Adipocyte (in vitro differentiated cells): ENCODE results near the gene PCA3.
A peak's percentile ranks its signal among the peaks of the same experiment; 100 is the strongest.
"Not testable (repeated sequence)": the region's sequence is repeated elsewhere in the genome, so short reads cannot be mapped to it uniquely, and the experiment has no call there.

Source experiments
- DNase-seq: peaks from one replicate; pipeline ENCODE4 v3.0.0-alpha.2; 2015; ENCODE audit warnings: low read depth
- H3K27me3 ChIP-seq: replicated peaks from 2 replicates; pipeline ENCODE4 v1.7.0; 2013; ENCODE audit warnings: mild to moderate bottlenecking, low read length, moderate library complexity; ENCODE audit not compliant: control insufficient read depth, insufficient read depth
- H3K36me3 ChIP-seq: 2 replicates; pipeline ENCODE4 v1.7.0; 2013; ENCODE audit warnings: low read length, mild to moderate bottlenecking, moderate library complexity; ENCODE audit not compliant: control insufficient read depth, insufficient read depth, severe bottlenecking
- H3K4me1 ChIP-seq: 2 replicates; pipeline ENCODE4 v1.7.0; 2013; ENCODE audit warnings: mild to moderate bottlenecking, low read length, moderate library complexity; ENCODE audit not compliant: control insufficient read depth, insufficient read depth
- H3K4me3 ChIP-seq: 2 replicates; pipeline ENCODE4 v1.7.0; 2013; ENCODE audit warnings: mild to moderate bottlenecking, low read length, moderate library complexity
- H3K9ac ChIP-seq: 2 replicates; pipeline ENCODE4 v1.7.0; 2013; ENCODE audit warnings: mild to moderate bottlenecking, low read length, moderate library complexity
- H3K9me3 ChIP-seq: 2 replicates; pipeline ENCODE4 v1.7.0; 2013; ENCODE audit warnings: mild to moderate bottlenecking, low read length, moderate library complexity; ENCODE audit not compliant: control insufficient read depth

The PCA3 gene

GRCh38 chr9:76732341-76732958 is 31.8 kb upstream of the PCA3 start:
- no peaks in the 10 kb centered on the region for H3K9me3 ChIP-seq
- peak; percentile 79 for DNase-seq
- H3K27me3 ChIP-seq = no peaks in the 10 kb centered on the region
- H3K4me3 ChIP-seq = no peak overlapping the region
- H3K36me3 ChIP-seq = peaks cover 3% of the 10 kb centered on the region
- peaks cover 12% of the 10 kb centered on the region for H3K4me1 ChIP-seq
- H3K9ac ChIP-seq = no peak overlapping the region

GRCh38 chr9:76733096-76733495 is 31.1 kb upstream of the PCA3 start:
- H3K9me3 ChIP-seq = no peaks in the 10 kb centered on the region
- DNase-seq = no peak
- H3K4me1 ChIP-seq = peaks cover 12% of the 10 kb centered on the region
- H3K9ac ChIP-seq = no peak overlapping the region
- H3K36me3 ChIP-seq = peaks cover 4% of the 10 kb centered on the region
- no peaks in the 10 kb centered on the region for H3K27me3 ChIP-seq
- no peak overlapping the region for H3K4me3 ChIP-seq

GRCh38 chr9:76734716-76735115 is 29.5 kb upstream of the PCA3 start:
- Histone ChIP-seq H3K9me3 (no peaks in the 10 kb centered on the region), H3K4me1 (peaks cover 12% of the 10 kb centered on the region), H3K36me3 (peaks cover 16% of the 10 kb centered on the region), H3K9ac (no peak overlapping the region), H3K4me3 (no peak overlapping the region), H3K27me3 (no peaks in the 10 kb centered on the region)
- no peak for DNase-seq

- H3K9ac ChIP-seq = no peak overlapping the region
- H3K4me3 ChIP-seq = no peak overlapping the region
- no peaks in the 10 kb centered on the region for H3K27me3 ChIP-seq
- peaks cover 9% of the 10 kb centered on the region for H3K4me1 ChIP-seq
- H3K9me3 ChIP-seq = no peaks in the 10 kb centered on the region
- H3K36me3 ChIP-seq = peaks cover 22% of the 10 kb centered on the region
- DNase-seq = no peak
Measured at GRCh38 chr9:76737154-76737902, 26.9 kb upstream of the PCA3 start.

- no peak overlapping the region for H3K4me3 ChIP-seq
- DNase-seq = no peak
- no peaks in the 10 kb centered on the region for H3K9me3 ChIP-seq
- no peak overlapping the region for H3K9ac ChIP-seq
- no peaks in the 10 kb centered on the region for H3K27me3 ChIP-seq
- H3K4me1 ChIP-seq = no peaks in the 10 kb centered on the region
- peaks cover 30% of the 10 kb centered on the region for H3K36me3 ChIP-seq
Measured at GRCh38 chr9:76738402-76738801, 25.8 kb upstream of the PCA3 start.

GRCh38 chr9:76741524-76741923 is 22.7 kb upstream of the PCA3 start:
- no peaks in the 10 kb centered on the region for H3K4me1 ChIP-seq
- H3K4me3 ChIP-seq = no peak overlapping the region
- H3K9me3 ChIP-seq = no peaks in the 10 kb centered on the region
- H3K27me3 ChIP-seq = no peaks in the 10 kb centered on the region
- peaks cover 30% of the 10 kb centered on the region for H3K36me3 ChIP-seq
- DNase-seq = no peak
- H3K9ac ChIP-seq = no peak overlapping the region

- not testable (repeated sequence) for H3K27me3 ChIP-seq, H3K4me3 ChIP-seq, H3K4me1 ChIP-seq, DNase-seq, H3K9me3 ChIP-seq, H3K9ac ChIP-seq
- peaks cover 34% of the 10 kb centered on the region for H3K36me3 ChIP-seq
Measured at GRCh38 chr9:76742890-76743289, 21.3 kb upstream of the PCA3 start.

- no peak overlapping the region for H3K9ac ChIP-seq
- H3K27me3 ChIP-seq = no peaks in the 10 kb centered on the region
- H3K9me3 ChIP-seq = no peaks in the 10 kb centered on the region
- no peak for DNase-seq
- peaks cover 26% of the 10 kb centered on the region for H3K36me3 ChIP-seq
- H3K4me1 ChIP-seq = no peaks in the 10 kb centered on the region
- no peak overlapping the region for H3K4me3 ChIP-seq
Measured at GRCh38 chr9:76743931-76744330, 20.3 kb upstream of the PCA3 start.

- DNase-seq = no peak
Measured at GRCh38 chr9:76744336-76744735, 19.9 kb upstream of the PCA3 start.

GRCh38 chr9:76751001-76751400 is 13.2 kb upstream of the PCA3 start:
- Histone ChIP-seq H3K36me3 (peaks cover 11% of the 10 kb centered on the region), H3K27me3 (no peaks in the 10 kb centered on the region), H3K4me3 (no peak overlapping the region), H3K9ac (no peak overlapping the region), H3K9me3 (no peaks in the 10 kb centered on the region), H3K4me1 (peaks cover 5% of the 10 kb centered on the region)
- peak; percentile 13 for DNase-seq

More at GRCh38 chr9:76744336-76744735, 19.9 kb upstream of the PCA3 start:
- Histone ChIP-seq H3K4me1 (no peaks in the 10 kb centered on the region), H3K36me3 (peaks cover 22% of the 10 kb centered on the region), H3K27me3 (no peaks in the 10 kb centered on the region), H3K9me3 (no peaks in the 10 kb centered on the region), H3K9ac (no peak overlapping the region), H3K4me3 (no peak overlapping the region)

- Histone ChIP-seq H3K27me3 (no peaks in the 10 kb centered on the region), H3K9me3 (no peaks in the 10 kb centered on the region), H3K36me3 (peaks cover 15% of the 10 kb centered on the region), H3K4me3 (no peak overlapping the region), H3K9ac (no peak overlapping the region), H3K4me1 (peaks cover 16% of the 10 kb centered on the region)
- peak; percentile 52 for DNase-seq
Measured at GRCh38 chr9:76756268-76756640, 8.0 kb upstream of the PCA3 start.
